Fibroblast of skin of abdomen (primary cell): Measurements from ENCODE around the gene ATG4B.

Experiments
- DNase-seq: peaks from one replicate; pipeline ENCODE4 v3.0.0-alpha.2; 2013

ATG4B gene

GRCh38 chr2:241668354-241668753 is 30.9 kb downstream of the ATG4B start:
- no peak for DNase-seq

- DNase-seq: no peak
Measured at GRCh38 chr2:241668839-241669238, 31.3 kb downstream of the ATG4B start.

- no peak for DNase-seq
Measured at GRCh38 chr2:241670333-241671110, 33.0 kb downstream of the ATG4B start.

- no peak for DNase-seq
Measured at GRCh38 chr2:241671457-241672240, 34.2 kb downstream of the ATG4B start.

- no peak for DNase-seq
Measured at GRCh38 chr2:241672243-241673188, 35.0 kb downstream of the ATG4B start.

GRCh38 chr2:241673189-241673663 is 35.7 kb downstream of the ATG4B start:
- no peak for DNase-seq

GRCh38 chr2:241673797-241674725 is 36.6 kb downstream of the ATG4B start:
- no peak for DNase-seq

- no peak for DNase-seq
Measured at GRCh38 chr2:241675885-241676284, 38.4 kb downstream of the ATG4B start.

GRCh38 chr2:241676665-241677064 is 39.2 kb downstream of the ATG4B start:
- no peak for DNase-seq

GRCh38 chr2:241677392-241677791 is 39.9 kb downstream of the ATG4B start:
- no peak for DNase-seq

GRCh38 chr2:241678307-241678706 is 40.8 kb downstream of the ATG4B start:
- no peak for DNase-seq

GRCh38 chr2:241678784-241679540 is 41.5 kb downstream of the ATG4B start:
- DNase-seq: no peak

- no peak for DNase-seq
Measured at GRCh38 chr2:241680044-241680443, 42.6 kb downstream of the ATG4B start.

- DNase-seq: peak; percentile 86
Measured at GRCh38 chr2:241680827-241681599, 43.5 kb downstream of the ATG4B start.

- DNase-seq: no peak
Measured at GRCh38 chr2:241686324-241686649, 48.8 kb downstream of the ATG4B start.

- DNase-seq: peak; percentile 97
Measured at GRCh38 chr2:241686650-241687425, 49.3 kb downstream of the ATG4B start, which contains the start of gene DTYMK. TSS of gene DTYMK (minus strand) at chr2:241686815. CDS start at chr2:241686783, 32 bp downstream.

GRCh38 chr2:241689306-241689705 is 51.8 kb downstream of the ATG4B start:
- no peak for DNase-seq

GRCh38 chr2:241690202-241690717 is 52.8 kb downstream of the ATG4B start:
- no peak for DNase-seq

- peak; percentile 87 for DNase-seq
Measured at GRCh38 chr2:241692448-241692847, 55.0 kb downstream of the ATG4B start.
